Right lobe of liver (tissue), 4 donors: Measurements from ENCODE around the gene PGAM5.
A peak's percentile ranks its signal among the peaks of the same experiment; 100 is the strongest.

Experiments
- POLR2A ChIP-seq: fragments of 450-650 bp; IDR thresholded peaks from one replicate; pipeline ENCODE4 v1.6.1; 2017; ENCODE audit warnings: antibody characterized with exemption, mild to moderate bottlenecking
- TF ChIP-seq, protein P1 (sequence below), 4 donors: fragments of 200-600 bp in 3 of 4; fragments of 450-650 bp in 1 of 4; IDR thresholded peaks; one replicate each; pipeline versions ENCODE4 v1.5.1 to v1.8.0; 2016 to 2022; ENCODE audit warnings: antibody characterized with exemption in 4 of 4, mild to moderate bottlenecking in 2 of 4
- donor health status: DM: no; HTN: no; CAD: no.
- donor health status: DM: no; HTN: no; CAD: no.
- donor health status: DM: no; HTN: yes; CAD: no.

DNA sequence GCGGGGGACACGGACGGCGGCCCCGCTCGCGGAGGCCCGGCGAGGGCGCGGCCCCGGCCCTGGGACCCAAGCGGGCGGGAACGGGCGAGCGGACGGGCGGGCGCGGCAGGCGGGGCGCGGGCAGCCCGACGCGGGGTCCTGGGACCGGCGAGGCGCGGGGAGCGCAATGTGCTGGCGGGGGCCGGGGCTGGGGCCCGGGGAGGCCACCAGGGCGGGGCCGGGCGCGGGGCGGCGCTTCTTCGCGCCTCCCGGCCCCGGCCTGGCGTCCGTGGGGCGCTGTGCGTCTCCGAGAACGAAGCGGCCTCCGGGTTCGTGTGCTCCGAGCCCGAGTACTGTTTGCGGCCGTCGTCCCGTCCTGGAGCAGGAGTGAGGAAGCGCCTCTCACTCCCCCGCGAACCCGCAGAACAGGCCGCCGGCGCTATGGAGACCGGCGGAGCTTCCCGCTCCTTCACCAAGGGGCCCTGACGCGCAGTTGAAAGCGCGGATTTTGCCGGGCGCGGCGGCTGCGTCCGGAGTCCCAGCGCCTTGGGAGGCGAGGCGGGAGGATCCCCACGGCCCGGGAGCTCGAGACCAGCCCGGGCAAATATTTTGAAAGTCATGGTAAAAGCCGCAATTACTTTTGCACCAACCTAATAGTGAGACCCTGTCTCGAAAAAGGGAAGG lies 51.4 kb downstream of the PGAM5 start:
- TF ChIP-seq, protein P1, sequence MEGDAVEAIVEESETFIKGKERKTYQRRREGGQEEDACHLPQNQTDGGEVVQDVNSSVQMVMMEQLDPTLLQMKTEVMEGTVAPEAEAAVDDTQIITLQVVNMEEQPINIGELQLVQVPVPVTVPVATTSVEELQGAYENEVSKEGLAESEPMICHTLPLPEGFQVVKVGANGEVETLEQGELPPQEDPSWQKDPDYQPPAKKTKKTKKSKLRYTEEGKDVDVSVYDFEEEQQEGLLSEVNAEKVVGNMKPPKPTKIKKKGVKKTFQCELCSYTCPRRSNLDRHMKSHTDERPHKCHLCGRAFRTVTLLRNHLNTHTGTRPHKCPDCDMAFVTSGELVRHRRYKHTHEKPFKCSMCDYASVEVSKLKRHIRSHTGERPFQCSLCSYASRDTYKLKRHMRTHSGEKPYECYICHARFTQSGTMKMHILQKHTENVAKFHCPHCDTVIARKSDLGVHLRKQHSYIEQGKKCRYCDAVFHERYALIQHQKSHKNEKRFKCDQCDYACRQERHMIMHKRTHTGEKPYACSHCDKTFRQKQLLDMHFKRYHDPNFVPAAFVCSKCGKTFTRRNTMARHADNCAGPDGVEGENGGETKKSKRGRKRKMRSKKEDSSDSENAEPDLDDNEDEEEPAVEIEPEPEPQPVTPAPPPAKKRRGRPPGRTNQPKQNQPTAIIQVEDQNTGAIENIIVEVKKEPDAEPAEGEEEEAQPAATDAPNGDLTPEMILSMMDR (IDR thresholded peaks at IDR 0.05): peak; percentile 9 to 33 (median 30)
- peak; percentile 76 for TF ChIP-seq POLR2A
